HEK293 (cell line): ENCODE data around the gene CBX2.

Experiments
- ZBTB8A ChIP-seq: fragments of 450-650 bp; formaldehyde crosslinking; IDR thresholded peaks from 2 replicates; pipeline ENCODE4 v1.5.1; 2016; ENCODE audit warnings: missing biosample characterization, missing genetic modification characterization
- ZNF274 ChIP-seq, 2 experiments: fragments of 200-500 bp in 1 of 2; fragments of 450-650 bp in 1 of 2; sonication (Bioruptor generic) in 1 of 2; formaldehyde crosslinking in 1 of 2; IDR thresholded peaks; 2 replicates each; pipeline versions ENCODE4 v1.5.1 to v1.6.1; 2014 to 2016; ENCODE audit warnings: borderline replicate concordance in 1 of 2, inconsistent platforms in 1 of 2, low read length in 1 of 2, missing biosample characterization in 1 of 2, missing genetic modification characterization in 1 of 2
- ZNF394 ChIP-seq: fragments of 450-650 bp; formaldehyde crosslinking; IDR thresholded peaks from 2 replicates; pipeline ENCODE4 v1.5.1; 2016; ENCODE audit warnings: missing biosample characterization, missing genetic modification characterization, mild to moderate bottlenecking, moderate library complexity, borderline replicate concordance
- ZNF610 ChIP-seq: fragments of 450-650 bp; formaldehyde crosslinking; IDR thresholded peaks from 2 replicates; pipeline ENCODE4 v1.5.1; 2016; ENCODE audit warnings: missing biosample characterization, missing genetic modification characterization, borderline replicate concordance
- ZNF677 ChIP-seq: fragments of 450-650 bp; IDR thresholded peaks from 2 replicates; pipeline ENCODE4 v1.5.0; 2018; ENCODE audit warnings: missing biosample characterization, mild to moderate bottlenecking, missing genetic modification characterization, moderate library complexity
- TF ChIP-seq, protein P1 (sequence below): fragments of 450-650 bp; formaldehyde crosslinking; IDR thresholded peaks from 2 replicates; pipeline ENCODE4 v1.5.1; 2016; ENCODE audit warnings: missing biosample characterization, missing genetic modification characterization
- TF ChIP-seq, protein P2 (sequence below): fragments of 450-650 bp; formaldehyde crosslinking; IDR thresholded peaks from 2 replicates; pipeline ENCODE4 v1.5.1; 2016; ENCODE audit warnings: missing biosample characterization, missing genetic modification characterization
- TF ChIP-seq, protein P3 (sequence below): fragments of 450-650 bp; formaldehyde crosslinking; IDR thresholded peaks from 2 replicates; pipeline ENCODE4 v1.5.1; 2016; ENCODE audit warnings: missing biosample characterization, missing genetic modification characterization, borderline replicate concordance
- TF ChIP-seq, protein P4 (sequence below): fragments of 450-650 bp; formaldehyde crosslinking; IDR thresholded peaks from 2 replicates; pipeline ENCODE4 v1.5.1; 2016; ENCODE audit warnings: missing biosample characterization, missing genetic modification characterization, low read depth

DNA sequence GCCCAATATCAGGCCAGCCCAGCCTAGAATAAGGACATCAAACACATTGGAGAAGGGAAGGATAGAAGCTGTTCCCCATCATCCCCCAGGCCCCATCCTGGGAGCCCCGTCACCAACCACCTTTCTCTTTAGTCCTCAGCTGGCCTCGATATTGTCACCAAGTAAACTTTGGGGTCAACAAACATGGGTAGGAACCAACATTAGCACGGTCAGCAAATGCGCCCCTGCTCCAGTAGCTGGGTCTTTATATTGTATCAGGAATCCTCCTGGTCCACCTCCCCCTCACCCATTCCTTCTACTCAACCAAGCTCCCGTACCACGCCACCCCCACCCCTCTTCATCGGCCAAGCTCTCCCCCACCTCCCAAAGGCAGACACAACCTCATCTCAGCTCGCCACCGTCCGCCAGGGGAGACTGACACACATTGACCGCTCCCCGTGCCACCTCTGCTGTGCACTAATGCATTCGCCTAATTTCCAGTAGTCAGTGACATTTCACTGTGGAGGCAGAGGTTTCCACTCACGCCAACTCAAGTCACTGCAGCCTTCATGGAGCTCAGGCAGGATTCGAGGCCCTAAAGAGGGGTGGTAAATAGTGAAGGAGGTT is 20.7 kb upstream of the CBX2 start:
- TF ChIP-seq, protein P1, sequence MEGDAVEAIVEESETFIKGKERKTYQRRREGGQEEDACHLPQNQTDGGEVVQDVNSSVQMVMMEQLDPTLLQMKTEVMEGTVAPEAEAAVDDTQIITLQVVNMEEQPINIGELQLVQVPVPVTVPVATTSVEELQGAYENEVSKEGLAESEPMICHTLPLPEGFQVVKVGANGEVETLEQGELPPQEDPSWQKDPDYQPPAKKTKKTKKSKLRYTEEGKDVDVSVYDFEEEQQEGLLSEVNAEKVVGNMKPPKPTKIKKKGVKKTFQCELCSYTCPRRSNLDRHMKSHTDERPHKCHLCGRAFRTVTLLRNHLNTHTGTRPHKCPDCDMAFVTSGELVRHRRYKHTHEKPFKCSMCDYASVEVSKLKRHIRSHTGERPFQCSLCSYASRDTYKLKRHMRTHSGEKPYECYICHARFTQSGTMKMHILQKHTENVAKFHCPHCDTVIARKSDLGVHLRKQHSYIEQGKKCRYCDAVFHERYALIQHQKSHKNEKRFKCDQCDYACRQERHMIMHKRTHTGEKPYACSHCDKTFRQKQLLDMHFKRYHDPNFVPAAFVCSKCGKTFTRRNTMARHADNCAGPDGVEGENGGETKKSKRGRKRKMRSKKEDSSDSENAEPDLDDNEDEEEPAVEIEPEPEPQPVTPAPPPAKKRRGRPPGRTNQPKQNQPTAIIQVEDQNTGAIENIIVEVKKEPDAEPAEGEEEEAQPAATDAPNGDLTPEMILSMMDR (tag by site-specific recombination) = no peak
- TF ChIP-seq ZNF610 (no peak), ZNF677 (tag by site-specific recombination) (no peak), ZNF274 (IDR thresholded peaks at IDR 0.05; ENCODE audit: low read length) (no peak), ZNF274 (tag by site-specific recombination; IDR thresholded peaks at IDR 0.05; ENCODE audit: borderline replicate concordance) (no peak), ZNF394 (tag by site-specific recombination) (no peak), ZBTB8A (tag by site-specific recombination) (no peak)
- TF ChIP-seq, protein P2, sequence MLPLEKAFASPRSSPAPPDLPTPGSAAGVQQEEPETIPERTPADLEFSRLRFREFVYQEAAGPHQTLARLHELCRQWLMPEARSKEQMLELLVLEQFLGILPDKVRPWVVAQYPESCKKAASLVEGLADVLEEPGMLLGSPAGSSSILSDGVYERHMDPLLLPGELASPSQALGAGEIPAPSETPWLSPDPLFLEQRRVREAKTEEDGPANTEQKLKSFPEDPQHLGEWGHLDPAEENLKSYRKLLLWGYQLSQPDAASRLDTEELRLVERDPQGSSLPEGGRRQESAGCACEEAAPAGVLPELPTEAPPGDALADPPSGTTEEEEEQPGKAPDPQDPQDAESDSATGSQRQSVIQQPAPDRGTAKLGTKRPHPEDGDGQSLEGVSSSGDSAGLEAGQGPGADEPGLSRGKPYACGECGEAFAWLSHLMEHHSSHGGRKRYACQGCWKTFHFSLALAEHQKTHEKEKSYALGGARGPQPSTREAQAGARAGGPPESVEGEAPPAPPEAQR (tag by site-specific recombination) = no peak
- TF ChIP-seq, protein P3, sequence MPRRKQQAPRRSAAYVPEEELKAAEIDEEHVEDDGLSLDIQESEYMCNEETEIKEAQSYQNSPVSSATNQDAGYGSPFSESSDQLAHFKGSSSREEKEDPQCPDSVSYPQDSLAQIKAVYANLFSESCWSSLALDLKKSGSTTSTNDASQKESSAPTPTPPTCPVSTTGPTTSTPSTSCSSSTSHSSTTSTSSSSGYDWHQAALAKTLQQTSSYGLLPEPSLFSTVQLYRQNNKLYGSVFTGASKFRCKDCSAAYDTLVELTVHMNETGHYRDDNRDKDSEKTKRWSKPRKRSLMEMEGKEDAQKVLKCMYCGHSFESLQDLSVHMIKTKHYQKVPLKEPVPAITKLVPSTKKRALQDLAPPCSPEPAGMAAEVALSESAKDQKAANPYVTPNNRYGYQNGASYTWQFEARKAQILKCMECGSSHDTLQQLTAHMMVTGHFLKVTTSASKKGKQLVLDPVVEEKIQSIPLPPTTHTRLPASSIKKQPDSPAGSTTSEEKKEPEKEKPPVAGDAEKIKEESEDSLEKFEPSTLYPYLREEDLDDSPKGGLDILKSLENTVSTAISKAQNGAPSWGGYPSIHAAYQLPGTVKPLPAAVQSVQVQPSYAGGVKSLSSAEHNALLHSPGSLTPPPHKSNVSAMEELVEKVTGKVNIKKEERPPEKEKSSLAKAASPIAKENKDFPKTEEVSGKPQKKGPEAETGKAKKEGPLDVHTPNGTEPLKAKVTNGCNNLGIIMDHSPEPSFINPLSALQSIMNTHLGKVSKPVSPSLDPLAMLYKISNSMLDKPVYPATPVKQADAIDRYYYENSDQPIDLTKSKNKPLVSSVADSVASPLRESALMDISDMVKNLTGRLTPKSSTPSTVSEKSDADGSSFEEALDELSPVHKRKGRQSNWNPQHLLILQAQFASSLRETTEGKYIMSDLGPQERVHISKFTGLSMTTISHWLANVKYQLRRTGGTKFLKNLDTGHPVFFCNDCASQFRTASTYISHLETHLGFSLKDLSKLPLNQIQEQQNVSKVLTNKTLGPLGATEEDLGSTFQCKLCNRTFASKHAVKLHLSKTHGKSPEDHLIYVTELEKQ = no peak
- TF ChIP-seq, protein P4, sequence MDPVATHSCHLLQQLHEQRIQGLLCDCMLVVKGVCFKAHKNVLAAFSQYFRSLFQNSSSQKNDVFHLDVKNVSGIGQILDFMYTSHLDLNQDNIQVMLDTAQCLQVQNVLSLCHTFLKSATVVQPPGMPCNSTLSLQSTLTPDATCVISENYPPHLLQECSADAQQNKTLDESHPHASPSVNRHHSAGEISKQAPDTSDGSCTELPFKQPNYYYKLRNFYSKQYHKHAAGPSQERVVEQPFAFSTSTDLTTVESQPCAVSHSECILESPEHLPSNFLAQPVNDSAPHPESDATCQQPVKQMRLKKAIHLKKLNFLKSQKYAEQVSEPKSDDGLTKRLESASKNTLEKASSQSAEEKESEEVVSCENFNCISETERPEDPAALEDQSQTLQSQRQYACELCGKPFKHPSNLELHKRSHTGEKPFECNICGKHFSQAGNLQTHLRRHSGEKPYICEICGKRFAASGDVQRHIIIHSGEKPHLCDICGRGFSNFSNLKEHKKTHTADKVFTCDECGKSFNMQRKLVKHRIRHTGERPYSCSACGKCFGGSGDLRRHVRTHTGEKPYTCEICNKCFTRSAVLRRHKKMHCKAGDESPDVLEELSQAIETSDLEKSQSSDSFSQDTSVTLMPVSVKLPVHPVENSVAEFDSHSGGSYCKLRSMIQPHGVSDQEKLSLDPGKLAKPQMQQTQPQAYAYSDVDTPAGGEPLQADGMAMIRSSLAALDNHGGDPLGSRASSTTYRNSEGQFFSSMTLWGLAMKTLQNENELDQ = no peak
